SK-N-SH treated with all-trans-retinoic acid at 6 μM for 48 hours (cell line): ENCODE data around the gene MAN1A2.

Experiments
- ATAC-seq: fragments of 200-7000 bp; cut with Tn5 transposase; 3 replicates; pipeline ENCODE4 v1.9.1; 2020; ENCODE audit warnings: mild to moderate bottlenecking, moderate library complexity
- ARNTL ChIP-seq: fragments of 450-650 bp; formaldehyde crosslinking; IDR thresholded peaks from 2 replicates; pipeline ENCODE4 v1.5.0; 2020; ENCODE audit warnings: low read depth, mild to moderate bottlenecking, moderate library complexity, borderline replicate concordance
- BACH2 ChIP-seq: fragments of 250-450 bp; sonication (Bioruptor Pico); IDR thresholded peaks from 2 replicates; pipeline ENCODE4 v1.9.0; 2021; ENCODE audit warnings: mild to moderate bottlenecking, borderline replicate concordance
- CSDC2 ChIP-seq: fragments of 250-450 bp; sonication (Bioruptor Pico); IDR thresholded peaks from 2 replicates; pipeline ENCODE4 v1.5.0; 2020; ENCODE audit warnings: mild to moderate bottlenecking, moderate library complexity
- ESRRG ChIP-seq: fragments of 250-450 bp; sonication (Bioruptor Pico); IDR thresholded peaks from 2 replicates; pipeline ENCODE4 v1.6.1; 2021; ENCODE audit warnings: mild to moderate bottlenecking
- GLIS3 ChIP-seq: fragments of 250-450 bp; sonication (Bioruptor Pico); IDR thresholded peaks from 2 replicates; pipeline ENCODE4 v1.5.0; 2020; ENCODE audit warnings: mild to moderate bottlenecking, moderate library complexity
- ISL1 ChIP-seq: fragments of 250-450 bp; sonication (Bioruptor Pico); IDR thresholded peaks from 2 replicates; pipeline ENCODE4 v2.1.2; 2022; ENCODE audit warnings: mild to moderate bottlenecking, moderate library complexity
- OSR1 ChIP-seq: fragments of 250-450 bp; sonication (Bioruptor Pico); IDR thresholded peaks from 2 replicates; pipeline ENCODE4 v1.8.0; 2022; ENCODE audit warnings: moderate library complexity, mild to moderate bottlenecking, inconsistent platforms
- PPARA ChIP-seq: fragments of 250-450 bp; sonication (Bioruptor Pico); IDR thresholded peaks from 2 replicates; pipeline ENCODE4 v1.5.0; 2020; ENCODE audit warnings: mild to moderate bottlenecking, borderline replicate concordance
- RARB ChIP-seq: fragments of 250-450 bp; sonication (Bioruptor Pico); IDR thresholded peaks from 2 replicates; pipeline ENCODE4 v1.8.0; 2021; ENCODE audit warnings: mild to moderate bottlenecking, moderate library complexity
- SNAI2 ChIP-seq: fragments of 250-450 bp; sonication (Bioruptor Pico); IDR thresholded peaks from 2 replicates; pipeline ENCODE4 v1.5.0; 2020; ENCODE audit warnings: mild to moderate bottlenecking, moderate library complexity
- TCF4 ChIP-seq: fragments of 250-450 bp; sonication (Bioruptor Pico); IDR thresholded peaks from 2 replicates; pipeline ENCODE4 v1.8.0; 2021; ENCODE audit warnings: mild to moderate bottlenecking, moderate library complexity, borderline replicate concordance
- TOX ChIP-seq: fragments of 250-450 bp; sonication (Bioruptor Pico); IDR thresholded peaks from 2 replicates; pipeline ENCODE4 v1.8.0; 2021; ENCODE audit warnings: mild to moderate bottlenecking, moderate library complexity, borderline replicate concordance
- ZC3H10 ChIP-seq: fragments of 250-450 bp; sonication (Bioruptor Pico); IDR thresholded peaks from 2 replicates; pipeline ENCODE4 v1.5.1; 2021; ENCODE audit warnings: mild to moderate bottlenecking, moderate library complexity
- ZFP3 ChIP-seq: fragments of 250-450 bp; sonication (Bioruptor Pico); IDR thresholded peaks from 2 replicates; pipeline ENCODE4 v1.5.0; 2020; ENCODE audit warnings: mild to moderate bottlenecking, moderate library complexity
- ZFP30 ChIP-seq: fragments of 450-650 bp; formaldehyde crosslinking; IDR thresholded peaks from 2 replicates; pipeline ENCODE4 v1.5.0; 2022; ENCODE audit warnings: mild to moderate bottlenecking, moderate library complexity
- ZNF565 ChIP-seq: fragments of 450-650 bp; formaldehyde crosslinking; conservative IDR thresholded peaks from 2 replicates; pipeline ENCODE4 v1.5.0; 2020; ENCODE audit warnings: low read depth, mild to moderate bottlenecking, moderate library complexity
- ZNF70 ChIP-seq: fragments of 450-650 bp; formaldehyde crosslinking; IDR thresholded peaks from 2 replicates; pipeline ENCODE4 v1.5.0; 2020; ENCODE audit warnings: mild to moderate bottlenecking, moderate library complexity
- ZNF8 ChIP-seq: fragments of 450-650 bp; formaldehyde crosslinking; IDR thresholded peaks from 2 replicates; pipeline ENCODE4 v1.5.0; 2020; ENCODE audit warnings: mild to moderate bottlenecking, moderate library complexity
- TF ChIP-seq, protein P1 (sequence below): fragments of 250-450 bp; sonication (Bioruptor Pico); IDR thresholded peaks from 2 replicates; pipeline ENCODE4 v1.5.1; 2021; ENCODE audit warnings: mild to moderate bottlenecking, moderate library complexity
- TF ChIP-seq, protein P2 (sequence below): fragments of 250-450 bp; sonication (Bioruptor Pico); IDR thresholded peaks from 2 replicates; pipeline ENCODE4 v1.5.1; 2020; ENCODE audit warnings: low read depth, mild to moderate bottlenecking, moderate library complexity
- TF ChIP-seq, protein P3 (sequence below): fragments of 250-450 bp; sonication (Bioruptor Pico); IDR thresholded peaks from 2 replicates; pipeline ENCODE4 v1.5.0; 2020; ENCODE audit warnings: mild to moderate bottlenecking, moderate library complexity
- TF ChIP-seq, protein P4 (sequence below): fragments of 250-450 bp; sonication (Bioruptor Pico); IDR thresholded peaks from 2 replicates; pipeline ENCODE4 v1.8.0; 2021; ENCODE audit warnings: low read depth, mild to moderate bottlenecking, moderate library complexity, borderline replicate concordance
- TF ChIP-seq, protein P5 (sequence below): fragments of 250-450 bp; sonication (Bioruptor Pico); IDR thresholded peaks from 2 replicates; pipeline ENCODE4 v1.8.0; 2020; ENCODE audit warnings: mild to moderate bottlenecking, moderate library complexity, borderline replicate concordance

The MAN1A2 gene

DNA sequence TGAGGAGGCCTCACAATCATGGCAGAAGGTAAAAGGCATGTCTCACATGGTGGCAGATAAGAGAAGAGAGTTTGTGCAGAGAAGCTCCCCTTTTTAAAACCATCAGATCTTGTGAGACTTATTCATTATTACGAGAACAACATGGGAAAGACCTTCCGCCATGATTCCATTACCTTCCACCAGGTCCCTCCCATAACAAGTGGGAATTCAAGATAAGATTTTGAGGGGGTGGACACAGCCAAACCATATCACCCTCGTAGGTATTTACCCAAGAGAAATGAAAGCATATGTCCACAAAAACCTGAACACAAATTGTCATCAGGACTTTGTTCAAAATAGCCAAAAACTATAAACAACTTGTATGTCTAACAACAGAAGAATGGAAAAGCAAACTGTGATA lies 192.7 kb downstream of the MAN1A2 start:
- no peak for TF ChIP-seq RARB (CRISPR knock-in tag)
- TF ChIP-seq TOX (CRISPR knock-in tag): no peak
- no peak for TF ChIP-seq ZC3H10 (CRISPR knock-in tag)
- TF ChIP-seq ZFP30 (CRISPR knock-in tag): no peak
- no peak for TF ChIP-seq ZNF8 (CRISPR knock-in tag)
- TF ChIP-seq, protein P1, sequence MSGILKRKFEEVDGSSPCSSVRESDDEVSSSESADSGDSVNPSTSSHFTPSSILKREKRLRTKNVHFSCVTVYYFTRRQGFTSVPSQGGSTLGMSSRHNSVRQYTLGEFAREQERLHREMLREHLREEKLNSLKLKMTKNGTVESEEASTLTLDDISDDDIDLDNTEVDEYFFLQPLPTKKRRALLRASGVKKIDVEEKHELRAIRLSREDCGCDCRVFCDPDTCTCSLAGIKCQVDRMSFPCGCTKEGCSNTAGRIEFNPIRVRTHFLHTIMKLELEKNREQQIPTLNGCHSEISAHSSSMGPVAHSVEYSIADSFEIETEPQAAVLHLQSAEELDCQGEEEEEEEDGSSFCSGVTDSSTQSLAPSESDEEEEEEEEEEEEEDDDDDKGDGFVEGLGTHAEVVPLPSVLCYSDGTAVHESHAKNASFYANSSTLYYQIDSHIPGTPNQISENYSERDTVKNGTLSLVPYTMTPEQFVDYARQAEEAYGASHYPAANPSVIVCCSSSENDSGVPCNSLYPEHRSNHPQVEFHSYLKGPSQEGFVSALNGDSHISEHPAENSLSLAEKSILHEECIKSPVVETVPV (CRISPR knock-in tag): no peak
- TF ChIP-seq ZNF70 (CRISPR knock-in tag): no peak
- TF ChIP-seq PPARA (CRISPR knock-in tag): no peak
- TF ChIP-seq, protein P2, sequence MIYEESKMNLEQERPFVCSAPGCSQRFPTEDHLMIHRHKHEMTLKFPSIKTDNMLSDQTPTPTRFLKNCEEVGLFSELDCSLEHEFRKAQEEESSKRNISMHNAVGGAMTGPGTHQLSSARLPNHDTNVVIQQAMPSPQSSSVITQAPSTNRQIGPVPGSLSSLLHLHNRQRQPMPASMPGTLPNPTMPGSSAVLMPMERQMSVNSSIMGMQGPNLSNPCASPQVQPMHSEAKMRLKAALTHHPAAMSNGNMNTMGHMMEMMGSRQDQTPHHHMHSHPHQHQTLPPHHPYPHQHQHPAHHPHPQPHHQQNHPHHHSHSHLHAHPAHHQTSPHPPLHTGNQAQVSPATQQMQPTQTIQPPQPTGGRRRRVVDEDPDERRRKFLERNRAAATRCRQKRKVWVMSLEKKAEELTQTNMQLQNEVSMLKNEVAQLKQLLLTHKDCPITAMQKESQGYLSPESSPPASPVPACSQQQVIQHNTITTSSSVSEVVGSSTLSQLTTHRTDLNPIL (CRISPR knock-in tag): no peak
- no peak for TF ChIP-seq ARNTL (CRISPR knock-in tag)
- TF ChIP-seq, protein P3, sequence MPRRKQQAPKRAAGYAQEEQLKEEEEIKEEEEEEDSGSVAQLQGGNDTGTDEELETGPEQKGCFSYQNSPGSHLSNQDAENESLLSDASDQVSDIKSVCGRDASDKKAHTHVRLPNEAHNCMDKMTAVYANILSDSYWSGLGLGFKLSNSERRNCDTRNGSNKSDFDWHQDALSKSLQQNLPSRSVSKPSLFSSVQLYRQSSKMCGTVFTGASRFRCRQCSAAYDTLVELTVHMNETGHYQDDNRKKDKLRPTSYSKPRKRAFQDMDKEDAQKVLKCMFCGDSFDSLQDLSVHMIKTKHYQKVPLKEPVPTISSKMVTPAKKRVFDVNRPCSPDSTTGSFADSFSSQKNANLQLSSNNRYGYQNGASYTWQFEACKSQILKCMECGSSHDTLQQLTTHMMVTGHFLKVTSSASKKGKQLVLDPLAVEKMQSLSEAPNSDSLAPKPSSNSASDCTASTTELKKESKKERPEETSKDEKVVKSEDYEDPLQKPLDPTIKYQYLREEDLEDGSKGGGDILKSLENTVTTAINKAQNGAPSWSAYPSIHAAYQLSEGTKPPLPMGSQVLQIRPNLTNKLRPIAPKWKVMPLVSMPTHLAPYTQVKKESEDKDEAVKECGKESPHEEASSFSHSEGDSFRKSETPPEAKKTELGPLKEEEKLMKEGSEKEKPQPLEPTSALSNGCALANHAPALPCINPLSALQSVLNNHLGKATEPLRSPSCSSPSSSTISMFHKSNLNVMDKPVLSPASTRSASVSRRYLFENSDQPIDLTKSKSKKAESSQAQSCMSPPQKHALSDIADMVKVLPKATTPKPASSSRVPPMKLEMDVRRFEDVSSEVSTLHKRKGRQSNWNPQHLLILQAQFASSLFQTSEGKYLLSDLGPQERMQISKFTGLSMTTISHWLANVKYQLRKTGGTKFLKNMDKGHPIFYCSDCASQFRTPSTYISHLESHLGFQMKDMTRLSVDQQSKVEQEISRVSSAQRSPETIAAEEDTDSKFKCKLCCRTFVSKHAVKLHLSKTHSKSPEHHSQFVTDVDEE (CRISPR knock-in tag): no peak
- no peak for TF ChIP-seq OSR1
- TF ChIP-seq BACH2 (CRISPR knock-in tag): no peak
- no peak for TF ChIP-seq SNAI2
- no peak for TF ChIP-seq ISL1
- TF ChIP-seq, protein P4, sequence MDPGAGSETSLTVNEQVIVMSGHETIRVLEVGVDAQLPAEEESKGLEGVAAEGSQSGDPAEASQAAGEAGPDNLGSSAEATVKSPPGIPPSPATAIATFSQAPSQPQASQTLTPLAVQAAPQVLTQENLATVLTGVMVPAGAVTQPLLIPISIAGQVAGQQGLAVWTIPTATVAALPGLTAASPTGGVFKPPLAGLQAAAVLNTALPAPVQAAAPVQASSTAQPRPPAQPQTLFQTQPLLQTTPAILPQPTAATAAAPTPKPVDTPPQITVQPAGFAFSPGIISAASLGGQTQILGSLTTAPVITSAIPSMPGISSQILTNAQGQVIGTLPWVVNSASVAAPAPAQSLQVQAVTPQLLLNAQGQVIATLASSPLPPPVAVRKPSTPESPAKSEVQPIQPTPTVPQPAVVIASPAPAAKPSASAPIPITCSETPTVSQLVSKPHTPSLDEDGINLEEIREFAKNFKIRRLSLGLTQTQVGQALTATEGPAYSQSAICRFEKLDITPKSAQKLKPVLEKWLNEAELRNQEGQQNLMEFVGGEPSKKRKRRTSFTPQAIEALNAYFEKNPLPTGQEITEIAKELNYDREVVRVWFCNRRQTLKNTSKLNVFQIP: no peak
- TF ChIP-seq ZFP3 (CRISPR knock-in tag): no peak
- no peak for TF ChIP-seq ZNF565
- no peak for TF ChIP-seq CSDC2 (CRISPR knock-in tag)
- TF ChIP-seq, all 23 proteins: peak for 0
- ATAC-seq: no peak

DNA sequence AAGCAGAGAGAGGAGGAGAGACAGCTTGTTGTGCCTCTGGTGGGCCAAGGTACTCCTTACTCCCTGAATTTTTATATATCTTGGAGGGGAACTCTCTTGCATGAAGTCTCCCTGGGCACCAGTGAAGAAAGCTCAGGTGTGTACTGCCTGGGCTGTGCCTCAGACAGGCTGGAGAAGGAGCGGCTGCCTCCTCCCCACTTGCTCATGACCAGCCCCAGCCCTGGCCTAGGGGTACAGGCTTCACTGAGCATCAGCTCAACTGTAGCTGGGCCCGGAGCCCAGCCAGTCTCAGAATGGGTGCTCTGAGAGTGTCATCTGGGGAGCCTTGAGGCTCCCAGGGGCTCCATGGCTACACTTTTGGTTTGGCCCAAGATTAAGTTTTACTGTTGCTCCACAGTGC lies 193.8 kb downstream of the MAN1A2 start:
- TF ChIP-seq ESRRG (CRISPR knock-in tag) (no peak), SNAI2 (no peak), TCF4 (CRISPR knock-in tag) (no peak), ZFP30 (CRISPR knock-in tag) (no peak), OSR1 (no peak), GLIS3 (no peak), ZNF70 (CRISPR knock-in tag) (no peak), ZC3H10 (CRISPR knock-in tag) (no peak), ISL1 (no peak), ZNF8 (CRISPR knock-in tag) (no peak), ZFP3 (CRISPR knock-in tag) (no peak)
- TF ChIP-seq, protein P3 (CRISPR knock-in tag): no peak
- TF ChIP-seq, protein P5, sequence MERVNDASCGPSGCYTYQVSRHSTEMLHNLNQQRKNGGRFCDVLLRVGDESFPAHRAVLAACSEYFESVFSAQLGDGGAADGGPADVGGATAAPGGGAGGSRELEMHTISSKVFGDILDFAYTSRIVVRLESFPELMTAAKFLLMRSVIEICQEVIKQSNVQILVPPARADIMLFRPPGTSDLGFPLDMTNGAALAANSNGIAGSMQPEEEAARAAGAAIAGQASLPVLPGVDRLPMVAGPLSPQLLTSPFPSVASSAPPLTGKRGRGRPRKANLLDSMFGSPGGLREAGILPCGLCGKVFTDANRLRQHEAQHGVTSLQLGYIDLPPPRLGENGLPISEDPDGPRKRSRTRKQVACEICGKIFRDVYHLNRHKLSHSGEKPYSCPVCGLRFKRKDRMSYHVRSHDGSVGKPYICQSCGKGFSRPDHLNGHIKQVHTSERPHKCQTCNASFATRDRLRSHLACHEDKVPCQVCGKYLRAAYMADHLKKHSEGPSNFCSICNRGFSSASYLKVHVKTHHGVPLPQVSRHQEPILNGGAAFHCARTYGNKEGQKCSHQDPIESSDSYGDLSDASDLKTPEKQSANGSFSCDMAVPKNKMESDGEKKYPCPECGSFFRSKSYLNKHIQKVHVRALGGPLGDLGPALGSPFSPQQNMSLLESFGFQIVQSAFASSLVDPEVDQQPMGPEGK: no peak
- TF ChIP-seq, protein P4: no peak
- TF ChIP-seq, protein P1 (CRISPR knock-in tag): no peak
- no peak for ATAC-seq
